CD4-positive, CD25-positive, alpha-beta regulatory T cell (primary cell): Measurements from ENCODE around the gene FBH1. TPM values are rescaled to one million over a fixed set of nuclear protein-coding genes. Genes with fewer than 3 reads are reported as not detected.

Experiments
- ATAC-seq, 2 donors: fragments of 150-1000 bp; cut with Tn5 transposase; one replicate each; pipeline ENCODE4 v1.10.0; 2021; ENCODE audit warnings: low read depth in 2 of 2, moderate number of reproducible peaks in 2 of 2, moderate library complexity in 1 of 2
- DNase-seq, 3 donors: peaks; one replicate each; pipeline versions ENCODE4 v3.0.0 to v3.0.0-alpha.2; 2012 to 2022; ENCODE audit warnings: mixed read lengths in 1 of 3
- H3K27ac ChIP-seq: one replicate; pipeline ENCODE4 v1.7.0; 2013; ENCODE audit warnings: mild to moderate bottlenecking, low read length; ENCODE audit not compliant: insufficient read depth, poor library complexity, severe bottlenecking
- H3K27me3 ChIP-seq: one replicate; pipeline ENCODE4 v1.7.0; 2013; ENCODE audit warnings: low read length; ENCODE audit not compliant: control insufficient read depth, insufficient read depth
- H3K36me3 ChIP-seq: one replicate; pipeline ENCODE4 v1.7.0; 2013; ENCODE audit warnings: mild to moderate bottlenecking, low read length, moderate library complexity; ENCODE audit not compliant: control insufficient read depth, insufficient read depth
- H3K4me1 ChIP-seq: 2 replicates; pipeline ENCODE4 v1.7.0; 2013; ENCODE audit warnings: mild to moderate bottlenecking, low read length; ENCODE audit not compliant: insufficient read depth, control insufficient read depth, poor library complexity, severe bottlenecking
- H3K4me3 ChIP-seq: one replicate; pipeline ENCODE4 v1.7.0; 2013; ENCODE audit warnings: low read depth, mild to moderate bottlenecking, low read length, moderate library complexity
- H3K9me3 ChIP-seq, 2 experiments: 1 replicate in 1 of 2; 2 replicates in 1 of 2; pipeline ENCODE4 v1.7.0; 2013; ENCODE audit warnings: low read length in 2 of 2, mild to moderate bottlenecking in 1 of 2, moderate library complexity in 1 of 2; ENCODE audit not compliant: control insufficient read depth in 2 of 2
- H3K27ac Mint-ChIP-seq, 3 donors: one replicate each; pipeline ENCODE4 v1.8.0; 2020 to 2022; ENCODE audit warnings: mild to moderate bottlenecking in 3 of 3, mixed read lengths in 3 of 3, moderate library complexity in 2 of 3
- H3K27me3 Mint-ChIP-seq: one replicate; pipeline ENCODE4 v1.8.0; 2022; ENCODE audit warnings: mild to moderate bottlenecking, mixed read lengths
- H3K36me3 Mint-ChIP-seq: one replicate; pipeline ENCODE4 v1.8.0; 2020; ENCODE audit warnings: mixed read lengths
- H3K4me1 Mint-ChIP-seq, 4 donors: one replicate each; pipeline ENCODE4 v1.8.0; 2020 to 2022; ENCODE audit warnings: mixed read lengths in 4 of 4, mild to moderate bottlenecking in 1 of 4
- H3K4me3 Mint-ChIP-seq, 4 donors: one replicate each; pipeline ENCODE4 v1.8.0; 2020 to 2022; ENCODE audit warnings: mild to moderate bottlenecking in 4 of 4, mixed read lengths in 4 of 4, moderate library complexity in 3 of 4
- H3K9me3 Mint-ChIP-seq, 7 donors: one replicate each; pipeline ENCODE4 v1.8.0; 2020 to 2022; ENCODE audit warnings: mixed read lengths in 7 of 7, mild to moderate bottlenecking in 3 of 7, moderate library complexity in 2 of 7
- polyA plus RNA-seq, 4 donors: library from polyadenylated mRNA; unstranded; fragments of 300-500 nt; fragmentation: Illumina TruSeq; gene quantifications; one replicate each; pipeline ENCODE4 v1.2.3, GENCODE V29; 2021
- total RNA-seq: library from RNA; stranded (reverse); gene quantifications from one replicate; pipeline ENCODE4 v1.2.3, GENCODE V29; 2022

Gene FBH1
- total and polyA plus RNA-seq, 5 donors from 2014 or later = 85.3 to 108 (median 102) TPM

DNA sequence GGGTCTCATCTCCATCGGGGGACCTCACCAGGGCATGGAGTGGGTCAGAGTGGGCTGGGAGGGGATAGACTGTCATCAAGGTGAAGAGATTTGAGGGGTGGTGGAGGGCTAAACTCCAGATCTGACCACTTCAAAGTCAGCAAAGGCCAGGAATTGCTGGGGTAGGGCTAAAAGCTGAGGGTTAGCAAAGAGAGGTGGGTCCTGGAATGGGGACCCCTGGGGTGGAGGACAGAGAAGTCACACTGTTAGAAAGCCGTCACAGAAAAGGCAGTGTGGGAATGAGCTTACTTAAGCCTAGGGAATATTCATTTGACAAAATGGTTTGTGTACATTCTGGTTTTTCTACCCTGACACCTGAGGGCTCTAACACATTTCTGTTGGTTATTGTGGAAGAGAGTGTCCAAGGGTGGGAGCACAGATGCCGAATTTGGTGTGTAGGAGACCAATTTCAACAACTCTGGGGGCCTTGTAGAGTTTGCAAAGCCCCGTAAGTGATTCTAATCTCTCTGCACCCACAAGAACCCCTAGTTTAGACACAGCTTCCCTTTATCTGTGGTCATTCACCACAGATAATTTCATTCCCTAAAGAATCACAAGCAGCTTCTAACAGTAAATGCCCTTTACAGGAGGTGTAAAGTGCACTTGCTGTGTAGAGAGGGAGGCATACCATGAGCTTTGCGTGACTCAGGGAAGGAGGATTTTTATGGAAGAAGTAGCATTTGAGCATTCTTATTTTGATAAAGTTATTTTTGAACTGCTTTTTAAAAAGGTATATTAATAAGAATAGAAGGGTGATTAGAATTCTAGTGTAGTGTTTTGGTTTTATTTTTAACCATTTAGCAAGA lies 6.4 kb downstream of the FBH1 start:
- Mint-ChIP-seq H3K27me3 (no peaks in the 10 kb centered on the region), H3K27ac (peak overlapping the region; percentile 96 to 99 (median 98)), H3K9me3 (no peaks in the 10 kb centered on the region), H3K4me1 (peaks cover 55 to 83% (median 59%) of the 10 kb centered on the region in 4 donors), H3K36me3 (peaks cover 28% of the 10 kb centered on the region), H3K4me3 (peak overlapping the region; percentile 80 to 94 (median 83))
- peak overlapping the region; percentile 86 for H3K27ac ChIP-seq
- no peaks in the 10 kb centered on the region for H3K27me3 ChIP-seq
- H3K36me3 ChIP-seq = peaks cover 12% of the 10 kb centered on the region
- peaks cover 0 to 4% of the 10 kb centered on the region in 2 experiments for H3K9me3 ChIP-seq
- ATAC-seq = peak in 1 of 2 donors; percentile 3
- no peak for DNase-seq
- peaks cover 59% of the 10 kb centered on the region for H3K4me1 ChIP-seq
- H3K4me3 ChIP-seq = peak overlapping the region; percentile 78

GRCh38 chr10:5897053-5897340 lies 7.0 kb downstream of the FBH1 start:
- peak in 1 of 3 donors; percentile 37 for DNase-seq
- Histone ChIP-seq H3K36me3 (peaks cover 12% of the 10 kb centered on the region), H3K27me3 (no peaks in the 10 kb centered on the region), H3K4me1 (peaks cover 53% of the 10 kb centered on the region), H3K9me3 (peaks cover 0 to 4% of the 10 kb centered on the region in 2 experiments), H3K27ac (peak overlapping the region; percentile 86), H3K4me3 (peak overlapping the region; percentile 6)
- Mint-ChIP-seq H3K36me3 (peaks cover 28% of the 10 kb centered on the region), H3K4me3 (peak overlapping the region in 1 of 4 donors; percentile 85), H3K27ac (peak overlapping the region; percentile 96 to 99 (median 98)), H3K27me3 (no peaks in the 10 kb centered on the region), H3K4me1 (peaks cover 50 to 83% (median 57%) of the 10 kb centered on the region in 4 donors), H3K9me3 (no peaks in the 10 kb centered on the region)
- no peak for ATAC-seq

GRCh38 chr10:5897504-5897903 lies 7.5 kb downstream of the FBH1 start:
- Histone ChIP-seq H3K27ac (peak overlapping the region; percentile 86), H3K4me1 (peaks cover 50% of the 10 kb centered on the region), H3K9me3 (peaks cover 0 to 4% of the 10 kb centered on the region in 2 experiments), H3K4me3 (no peak overlapping the region), H3K27me3 (no peaks in the 10 kb centered on the region), H3K36me3 (peaks cover 12% of the 10 kb centered on the region)
- Mint-ChIP-seq H3K27me3 (no peaks in the 10 kb centered on the region), H3K27ac (peak overlapping the region; percentile 96 to 99 (median 98)), H3K4me3 (peak overlapping the region in 2 of 4 donors; percentile 51 to 85), H3K9me3 (no peaks in the 10 kb centered on the region), H3K4me1 (peaks cover 45 to 79% (median 52%) of the 10 kb centered on the region in 4 donors), H3K36me3 (peaks cover 27% of the 10 kb centered on the region)
- no peak for DNase-seq
- no peak for ATAC-seq

GRCh38 chr10:5898163-5898562 lies 8.1 kb downstream of the FBH1 start:
- Histone ChIP-seq H3K4me1 (peaks cover 46% of the 10 kb centered on the region), H3K9me3 (peaks cover 0 to 4% of the 10 kb centered on the region in 2 experiments), H3K36me3 (peaks cover 12% of the 10 kb centered on the region), H3K27ac (no peak overlapping the region), H3K4me3 (no peak overlapping the region), H3K27me3 (no peaks in the 10 kb centered on the region)
- ATAC-seq = no peak
- H3K27me3 Mint-ChIP-seq = no peaks in the 10 kb centered on the region
- H3K27ac Mint-ChIP-seq = peak overlapping the region; percentile 38 to 99 (median 96)
- DNase-seq = no peak
- peak overlapping the region in 1 of 4 donors; percentile 85 for H3K4me3 Mint-ChIP-seq
- no peaks in the 10 kb centered on the region for H3K9me3 Mint-ChIP-seq
- peaks cover 43 to 77% (median 48%) of the 10 kb centered on the region in 4 donors for H3K4me1 Mint-ChIP-seq
- peaks cover 23% of the 10 kb centered on the region for H3K36me3 Mint-ChIP-seq

DNA sequence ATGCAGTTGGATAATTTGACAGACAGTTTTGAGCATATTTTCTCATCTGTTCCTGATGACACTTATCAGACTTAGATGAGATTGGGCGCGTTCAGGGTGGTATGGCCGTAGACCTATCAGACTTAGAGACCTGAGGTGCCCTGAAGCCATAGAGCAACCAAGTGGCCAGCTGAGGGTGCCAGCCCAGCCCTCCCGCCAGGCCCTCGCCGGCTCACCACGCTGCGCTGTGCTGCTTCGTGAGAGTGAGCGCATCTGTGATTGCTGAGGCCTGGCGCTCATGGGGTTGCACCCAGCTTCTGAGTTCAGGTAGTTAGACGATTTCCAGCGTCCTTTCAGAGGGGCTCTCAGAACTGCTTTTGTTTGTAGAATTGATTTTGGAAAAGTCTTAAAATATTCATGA lies 10.2 kb downstream of the FBH1 start:
- Histone ChIP-seq H3K4me3 (no peak overlapping the region), H3K27me3 (no peaks in the 10 kb centered on the region), H3K9me3 (peaks cover 0 to 4% of the 10 kb centered on the region in 2 experiments), H3K4me1 (peaks cover 32% of the 10 kb centered on the region), H3K36me3 (peaks cover 9% of the 10 kb centered on the region), H3K27ac (no peak overlapping the region)
- DNase-seq = no peak
- H3K4me1 Mint-ChIP-seq = peaks cover 39 to 68% (median 43%) of the 10 kb centered on the region in 4 donors
- H3K36me3 Mint-ChIP-seq = peaks cover 19% of the 10 kb centered on the region
- H3K4me3 Mint-ChIP-seq = no peak overlapping the region
- no peaks in the 10 kb centered on the region for H3K27me3 Mint-ChIP-seq
- H3K27ac Mint-ChIP-seq = peak overlapping the region in 2 of 3 donors; percentile 47 to 77
- peaks cover 0 to 1% (median 0%) of the 10 kb centered on the region in 7 donors for H3K9me3 Mint-ChIP-seq
- no peak for ATAC-seq

DNA sequence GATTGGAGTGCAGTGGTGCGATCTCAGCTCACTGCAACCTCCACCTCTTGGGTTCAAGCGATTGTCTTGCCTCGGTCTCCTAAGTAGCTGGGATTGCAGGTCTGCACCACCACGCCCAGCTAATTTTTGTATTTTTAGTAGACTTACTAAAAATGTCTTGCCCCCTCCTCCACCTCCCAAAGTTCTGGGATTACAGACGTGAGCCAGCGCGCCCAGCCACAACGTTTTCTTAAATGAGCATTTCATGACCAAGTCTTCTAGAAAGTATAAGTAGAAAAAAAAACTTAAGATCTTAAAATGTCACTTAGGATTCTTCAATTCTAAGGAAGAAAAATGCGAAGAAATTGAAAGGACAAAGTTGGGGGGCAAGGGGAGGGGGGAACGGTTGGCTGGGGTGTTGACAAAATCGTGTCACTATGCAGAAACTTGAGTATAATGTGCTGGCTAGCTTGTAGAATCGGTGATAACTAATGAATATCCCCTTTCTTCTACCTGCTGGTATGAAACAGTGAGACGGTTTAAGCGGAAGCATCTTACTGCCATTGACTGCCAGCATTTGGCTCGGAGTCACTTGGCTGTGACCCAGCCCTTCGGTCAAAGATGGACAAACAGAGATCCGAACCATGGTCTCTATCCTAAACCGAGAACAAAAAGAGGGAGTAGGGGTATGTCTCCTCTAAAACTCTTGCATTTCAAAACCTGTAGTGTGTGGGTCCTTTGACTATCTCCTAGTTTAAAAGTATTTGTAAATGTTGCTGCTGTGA lies 12.7 kb downstream of the FBH1 start:
- ATAC-seq (no peak), DNase-seq (no peak)
- Mint-ChIP-seq H3K9me3 (peaks cover 0 to 1% (median 0%) of the 10 kb centered on the region in 7 donors), H3K36me3 (peaks cover 18% of the 10 kb centered on the region), H3K27me3 (no peaks in the 10 kb centered on the region), H3K27ac (no peak overlapping the region), H3K4me1 (peaks cover 25 to 64% (median 33%) of the 10 kb centered on the region in 4 donors), H3K4me3 (no peak overlapping the region)
- Histone ChIP-seq H3K4me1 (peaks cover 19% of the 10 kb centered on the region), H3K27ac (no peak overlapping the region), H3K9me3 (peaks cover 0 to 4% of the 10 kb centered on the region in 2 experiments), H3K36me3 (peaks cover 18% of the 10 kb centered on the region), H3K4me3 (no peak overlapping the region), H3K27me3 (no peaks in the 10 kb centered on the region)

- H3K9me3 Mint-ChIP-seq = peaks cover 0 to 2% (median 0%) of the 10 kb centered on the region in 7 donors
- peaks cover 23% of the 10 kb centered on the region for H3K36me3 ChIP-seq
- no peak overlapping the region for H3K27ac ChIP-seq
- H3K36me3 Mint-ChIP-seq = peaks cover 24% of the 10 kb centered on the region
- ATAC-seq (no peak), DNase-seq (no peak)
- no peak overlapping the region for H3K4me3 Mint-ChIP-seq
- no peaks in the 10 kb centered on the region for H3K27me3 ChIP-seq
- H3K4me3 ChIP-seq = no peak overlapping the region
- H3K4me1 ChIP-seq = peaks cover 21% of the 10 kb centered on the region
- H3K27me3 Mint-ChIP-seq = no peaks in the 10 kb centered on the region
- H3K4me1 Mint-ChIP-seq = peaks cover 28 to 65% (median 38%) of the 10 kb centered on the region in 4 donors
- no peaks in the 10 kb centered on the region for H3K9me3 ChIP-seq
- H3K27ac Mint-ChIP-seq = peak overlapping the region in 2 of 3 donors; percentile 25 to 89
Observed at GRCh38 chr10:5903563-5903962, 13.5 kb downstream of the FBH1 start.
